Sigmoid colon (tissue), 7 donors: ENCODE data around the gene AK3. TPM values are rescaled to one million over a fixed set of nuclear protein-coding genes. Genes with fewer than 3 reads are reported as not detected.

Experiments
- DNase-seq: peaks from one replicate; pipeline ENCODE4 v3.0.0-alpha.2; 2019
- H3K27ac ChIP-seq, 4 donors: fragments of 200-600 bp; sonication (generic); one replicate each; pipeline ENCODE4 v1.5.1; 2016 to 2019; ENCODE audit warnings: mild to moderate bottlenecking in 1 of 4
- H3K27me3 ChIP-seq, 3 donors: fragments of 200-600 bp; sonication (generic); one replicate each; pipeline ENCODE4 v1.5.1; 2019; ENCODE audit warnings: mild to moderate bottlenecking in 1 of 3
- H3K36me3 ChIP-seq, 4 donors: fragments of 200-600 bp; sonication (generic); one replicate each; pipeline ENCODE4 v1.5.1; 2016 to 2019
- H3K4me1 ChIP-seq, 4 donors: fragments of 200-600 bp; sonication (generic); one replicate each; pipeline ENCODE4 v1.5.1; 2017 to 2019
- H3K4me3 ChIP-seq, 4 donors: fragments of 200-600 bp; sonication (generic); one replicate each; pipeline ENCODE4 v1.5.1; 2017 to 2019; ENCODE audit warnings: mild to moderate bottlenecking in 2 of 4, moderate library complexity in 1 of 4
- H3K9me3 ChIP-seq, 4 donors: fragments of 200-600 bp in 3 of 4; sonication (generic) in 3 of 4; one replicate each; pipeline versions ENCODE4 v1.5.1 to v1.6.1; 2013 to 2019
- EP300 ChIP-seq, 4 donors: sonication (generic); formaldehyde crosslinking; IDR thresholded peaks; one replicate each; pipeline ENCODE4 v1.6.1; 2017; ENCODE audit warnings: antibody characterized with exemption in 4 of 4
- POLR2A ChIP-seq, 2 donors: fragments of 450-650 bp; IDR thresholded peaks; one replicate each; pipeline ENCODE4 v1.6.1; 2016; ENCODE audit warnings: antibody characterized with exemption in 2 of 2, mild to moderate bottlenecking in 2 of 2, moderate library complexity in 2 of 2
- POLR2AphosphoS5 ChIP-seq, 4 donors: sonication (generic); formaldehyde crosslinking; IDR thresholded peaks; one replicate each; pipeline ENCODE4 v1.6.1; 2017; ENCODE audit warnings: antibody characterized with exemption in 4 of 4
- WGBS, 2 donors: extraction: QIAGEN DNeasy Blood & Tissue Kit; methylation state at CpG; one replicate each; pipeline ENCODE4 v1.1.7; 2013; 5-methylcytosine and 5-hydroxymethylcytosine counted together
- intact Hi-C: fragments of 100-400 bp; cut with DNase I; formaldehyde crosslinking; loops from one replicate; pipeline ENCODE4 v1.15.1; 2023
- polyA plus RNA-seq, 3 donors: library from polyadenylated mRNA; stranded (reverse); fragments of 200-250 nt; gene quantifications; one replicate each; pipeline ENCODE4 v1.2.3, GENCODE V29; 2013
- total RNA-seq, 4 donors: library from RNA; depleted of rRNA; stranded (reverse); fragments of >200 nt; gene quantifications; one replicate each; pipeline ENCODE4 v1.1.0, GENCODE V29; 2016
- TF ChIP-seq, protein P1 (sequence below), 4 experiments: fragments of 450-650 bp in 3 of 4; fragments of 200-600 bp in 1 of 4; IDR thresholded peaks; one replicate each; pipeline ENCODE4 v1.5.1; 2016 to 2019; ENCODE audit warnings: antibody characterized with exemption in 4 of 4, mild to moderate bottlenecking in 3 of 4, moderate library complexity in 2 of 4
- donor health status: healthy with polysubstance abuse.
- donor health status: Bipolar disorder and iron deficiency.
- donor health status: healthy.

Gene AK3
- total and polyA plus RNA-seq, 7 donors, result 36.8 to 122 (median 102) TPM

DNA sequence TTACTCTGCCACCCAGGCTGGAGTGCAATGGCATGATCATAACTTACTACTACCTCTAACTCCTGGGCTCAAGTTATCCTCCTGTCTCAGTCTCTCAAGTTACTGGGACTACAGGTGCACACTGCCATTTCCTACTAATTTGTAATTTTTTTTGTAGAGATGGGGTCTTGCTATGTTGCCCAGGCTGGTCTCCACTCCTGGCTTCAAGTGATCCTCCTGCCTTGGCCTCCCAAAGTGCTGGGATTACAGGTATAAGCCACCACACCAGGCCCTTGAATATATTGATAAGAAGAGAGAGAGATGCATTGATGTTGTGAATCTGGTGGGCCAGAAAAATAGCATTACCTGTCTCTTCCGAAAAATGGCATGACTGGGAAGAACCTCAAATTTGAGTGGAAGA, 30.8 kb upstream of the AK3 start:
- intact Hi-C loops, result no loop called here
- TF ChIP-seq, protein P1, sequence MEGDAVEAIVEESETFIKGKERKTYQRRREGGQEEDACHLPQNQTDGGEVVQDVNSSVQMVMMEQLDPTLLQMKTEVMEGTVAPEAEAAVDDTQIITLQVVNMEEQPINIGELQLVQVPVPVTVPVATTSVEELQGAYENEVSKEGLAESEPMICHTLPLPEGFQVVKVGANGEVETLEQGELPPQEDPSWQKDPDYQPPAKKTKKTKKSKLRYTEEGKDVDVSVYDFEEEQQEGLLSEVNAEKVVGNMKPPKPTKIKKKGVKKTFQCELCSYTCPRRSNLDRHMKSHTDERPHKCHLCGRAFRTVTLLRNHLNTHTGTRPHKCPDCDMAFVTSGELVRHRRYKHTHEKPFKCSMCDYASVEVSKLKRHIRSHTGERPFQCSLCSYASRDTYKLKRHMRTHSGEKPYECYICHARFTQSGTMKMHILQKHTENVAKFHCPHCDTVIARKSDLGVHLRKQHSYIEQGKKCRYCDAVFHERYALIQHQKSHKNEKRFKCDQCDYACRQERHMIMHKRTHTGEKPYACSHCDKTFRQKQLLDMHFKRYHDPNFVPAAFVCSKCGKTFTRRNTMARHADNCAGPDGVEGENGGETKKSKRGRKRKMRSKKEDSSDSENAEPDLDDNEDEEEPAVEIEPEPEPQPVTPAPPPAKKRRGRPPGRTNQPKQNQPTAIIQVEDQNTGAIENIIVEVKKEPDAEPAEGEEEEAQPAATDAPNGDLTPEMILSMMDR (IDR thresholded peaks at IDR 0.05), result no peak
- no peak for TF ChIP-seq POLR2A (IDR thresholded peaks at IDR 0.05)
- Histone ChIP-seq H3K4me3 (no peak overlapping the region), H3K4me1 (no peaks in the 10 kb centered on the region), H3K9me3 (no peaks in the 10 kb centered on the region), H3K36me3 (no peaks in the 10 kb centered on the region), H3K27me3 (no peaks in the 10 kb centered on the region), H3K27ac (no peak overlapping the region)
- DNase-seq, result no peak
- WGBS, 2 donors, result 96 to 98% methylated on average over 1 of the region's 1 CpG

DNA sequence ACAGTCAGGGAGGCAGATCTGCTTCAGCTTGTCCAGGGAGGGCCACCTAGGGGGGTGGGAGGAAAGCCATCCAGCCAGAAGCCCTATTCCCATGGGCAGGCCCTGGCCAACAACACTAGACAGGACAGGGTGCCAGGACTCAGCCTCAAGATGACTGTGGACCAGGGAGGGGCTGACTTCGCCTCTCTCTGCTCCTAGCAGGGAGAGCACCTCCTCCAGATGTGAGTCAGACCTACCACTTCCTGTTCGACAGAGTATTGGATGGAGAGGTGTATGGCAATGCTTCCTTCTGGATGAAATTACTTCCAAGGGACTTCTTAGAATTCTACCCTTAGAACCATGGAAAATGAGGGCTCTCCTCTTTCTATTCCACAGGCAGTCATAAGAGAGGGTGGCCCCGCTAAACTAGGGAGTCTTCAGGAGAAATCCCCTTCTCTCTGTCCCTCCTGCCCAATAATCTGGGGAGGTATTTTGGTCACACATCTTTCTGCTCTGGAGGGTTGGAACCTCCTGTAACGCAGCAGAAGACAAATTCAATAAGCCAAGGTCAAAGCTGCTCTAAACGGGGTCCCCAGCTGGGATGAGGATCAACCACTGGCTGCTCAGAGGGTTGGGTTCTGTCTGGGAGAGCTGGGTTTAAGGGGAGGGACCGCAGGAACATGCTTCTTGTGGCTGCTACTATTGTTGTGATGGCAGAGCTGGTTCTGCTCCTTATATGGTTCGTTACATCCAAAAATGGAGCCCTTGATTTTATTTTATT, 28.5 kb upstream of the AK3 start:
- intact Hi-C loops, result no loop called here
- Histone ChIP-seq H3K4me3 (no peak overlapping the region), H3K9me3 (no peaks in the 10 kb centered on the region), H3K27ac (no peak overlapping the region), H3K36me3 (no peaks in the 10 kb centered on the region), H3K27me3 (no peaks in the 10 kb centered on the region), H3K4me1 (no peaks in the 10 kb centered on the region)
- DNase-seq, result no peak
- WGBS, 2 donors, result 86 to 87% methylated on average over 7 of the region's 7 CpGs
- TF ChIP-seq POLR2AphosphoS5 (IDR thresholded peaks at IDR 0.05) (no peak), EP300 (IDR thresholded peaks at IDR 0.05) (no peak), POLR2A (IDR thresholded peaks at IDR 0.05) (no peak)
- TF ChIP-seq, protein P1 (IDR thresholded peaks at IDR 0.05), result no peak

DNA sequence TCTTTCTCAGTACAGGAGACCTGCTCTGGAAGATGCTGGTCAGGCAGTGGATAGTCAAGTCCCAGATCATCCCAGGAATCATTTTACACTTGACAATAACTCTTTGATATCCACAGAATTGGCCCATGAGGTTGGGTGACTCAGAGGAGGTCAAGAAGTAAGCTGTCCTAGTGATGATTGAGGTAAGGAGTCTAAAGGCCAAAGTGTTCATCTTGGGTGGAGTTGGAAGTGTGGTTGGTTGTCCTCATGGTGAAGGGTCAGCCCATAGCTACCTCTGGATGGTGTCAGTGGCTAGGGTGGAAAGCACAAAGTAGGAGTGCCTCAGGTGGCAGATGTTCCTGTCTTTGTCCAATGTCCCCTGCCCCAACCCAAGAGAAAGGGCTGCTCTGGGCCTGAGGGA, 27.7 kb upstream of the AK3 start:
- no peak for DNase-seq
- Histone ChIP-seq H3K36me3 (no peaks in the 10 kb centered on the region), H3K27ac (no peak overlapping the region), H3K4me3 (no peak overlapping the region), H3K27me3 (no peaks in the 10 kb centered on the region), H3K4me1 (no peaks in the 10 kb centered on the region), H3K9me3 (no peaks in the 10 kb centered on the region)
- no peak for TF ChIP-seq POLR2AphosphoS5 (IDR thresholded peaks at IDR 0.05)
- TF ChIP-seq, protein P1 (IDR thresholded peaks at IDR 0.05), result no peak
- no peak for TF ChIP-seq EP300 (IDR thresholded peaks at IDR 0.05)
- TF ChIP-seq POLR2A (IDR thresholded peaks at IDR 0.05), result no peak
- intact Hi-C loops, result no loop called here

DNA sequence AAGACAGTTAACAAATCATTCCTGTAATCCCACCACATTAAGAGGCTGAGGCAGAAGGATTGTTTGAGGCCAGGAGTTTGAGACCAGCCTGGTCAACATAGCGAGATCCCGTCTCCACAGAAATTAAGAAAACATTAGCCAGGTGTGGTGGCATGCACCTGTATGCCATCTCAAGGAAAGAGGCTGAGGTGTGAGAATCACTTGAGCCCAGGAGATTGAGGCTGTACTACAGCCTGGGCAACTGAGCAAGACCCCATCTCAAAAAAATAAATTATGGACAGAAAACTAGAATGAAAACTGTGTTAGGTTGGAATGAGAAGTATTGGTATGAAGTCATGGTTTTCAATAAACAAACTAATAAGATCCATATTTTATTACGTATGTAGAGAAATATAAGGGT, 23.0 kb upstream of the AK3 start:
- intact Hi-C loops, result loop anchor here (5.0 kb wide), 1 partner anchor 828 kb away; no protein-coding TSS in a partner anchor
- TF ChIP-seq EP300 (IDR thresholded peaks at IDR 0.05) (no peak), POLR2A (IDR thresholded peaks at IDR 0.05) (no peak), POLR2AphosphoS5 (IDR thresholded peaks at IDR 0.05) (no peak)
- TF ChIP-seq, protein P1 (IDR thresholded peaks at IDR 0.05), result no peak
- WGBS, 2 donors, result 78 to 85% methylated on average over 3 of the region's 3 CpGs
- no peak overlapping the region for H3K27ac ChIP-seq
- H3K27me3 ChIP-seq, result peaks cover 0 to 11% (median 0%) of the 10 kb centered on the region in 3 donors
- H3K4me1 ChIP-seq, result peaks cover 0 to 8% (median 5%) of the 10 kb centered on the region in 4 donors
- no peaks in the 10 kb centered on the region for H3K9me3 ChIP-seq
- no peak overlapping the region for H3K4me3 ChIP-seq
- H3K36me3 ChIP-seq, result no peaks in the 10 kb centered on the region
- DNase-seq, result no peak
